Measurements from ENCODE around the gene TOMM70. TPM values are rescaled to one million over a fixed set of nuclear protein-coding genes. Genes with fewer than 3 reads are reported as not detected.
"Not testable (repeated sequence)": the region's sequence is repeated elsewhere in the genome, so short reads cannot be mapped to it uniquely, and the experiment has no call there.

The TOMM70 gene
- total RNA-seq, 1 donor from 2014 or later, result 36.3 TPM

DNA sequence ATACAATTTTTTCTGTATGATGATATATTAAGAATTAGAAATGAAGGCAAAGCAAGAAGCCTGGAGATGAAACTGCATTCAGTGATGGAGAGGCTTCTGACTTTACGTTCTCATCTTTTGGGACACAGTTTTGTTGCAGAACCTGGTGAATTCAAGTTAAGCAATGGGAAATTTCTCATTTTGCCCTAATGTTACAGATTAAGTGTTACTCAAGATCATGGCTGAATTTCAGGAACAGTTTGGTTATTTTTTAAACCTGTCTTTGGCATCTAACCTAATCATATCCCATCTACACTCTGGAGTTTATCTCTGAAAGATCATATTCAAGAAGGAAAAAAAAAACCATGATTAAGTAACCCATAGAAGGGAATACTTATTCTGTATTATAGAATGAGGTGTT lies 60.4 kb downstream of the TOMM70 start:
- TF ChIP-seq, protein P1, sequence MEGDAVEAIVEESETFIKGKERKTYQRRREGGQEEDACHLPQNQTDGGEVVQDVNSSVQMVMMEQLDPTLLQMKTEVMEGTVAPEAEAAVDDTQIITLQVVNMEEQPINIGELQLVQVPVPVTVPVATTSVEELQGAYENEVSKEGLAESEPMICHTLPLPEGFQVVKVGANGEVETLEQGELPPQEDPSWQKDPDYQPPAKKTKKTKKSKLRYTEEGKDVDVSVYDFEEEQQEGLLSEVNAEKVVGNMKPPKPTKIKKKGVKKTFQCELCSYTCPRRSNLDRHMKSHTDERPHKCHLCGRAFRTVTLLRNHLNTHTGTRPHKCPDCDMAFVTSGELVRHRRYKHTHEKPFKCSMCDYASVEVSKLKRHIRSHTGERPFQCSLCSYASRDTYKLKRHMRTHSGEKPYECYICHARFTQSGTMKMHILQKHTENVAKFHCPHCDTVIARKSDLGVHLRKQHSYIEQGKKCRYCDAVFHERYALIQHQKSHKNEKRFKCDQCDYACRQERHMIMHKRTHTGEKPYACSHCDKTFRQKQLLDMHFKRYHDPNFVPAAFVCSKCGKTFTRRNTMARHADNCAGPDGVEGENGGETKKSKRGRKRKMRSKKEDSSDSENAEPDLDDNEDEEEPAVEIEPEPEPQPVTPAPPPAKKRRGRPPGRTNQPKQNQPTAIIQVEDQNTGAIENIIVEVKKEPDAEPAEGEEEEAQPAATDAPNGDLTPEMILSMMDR (IDR thresholded peaks at IDR 0.05), result no peak
- DNase-seq (ENCODE audit: extremely low spot score, unreplicated experiment), result no peak
- H3K4me1 Mint-ChIP-seq (ENCODE audit: unreplicated experiment), result peaks cover 8% of the 10 kb centered on the region
- no peaks in the 10 kb centered on the region for H3K27me3 Mint-ChIP-seq (ENCODE audit: unreplicated experiment)
- peaks cover 44% of the 10 kb centered on the region for H3K36me3 Mint-ChIP-seq (ENCODE audit: unreplicated experiment)
- H3K4me3 Mint-ChIP-seq (ENCODE audit: unreplicated experiment), result no peak overlapping the region
- no peak overlapping the region for H3K27ac Mint-ChIP-seq (ENCODE audit: unreplicated experiment)
- H3K9me3 Mint-ChIP-seq (ENCODE audit: unreplicated experiment), result peaks cover 6% of the 10 kb centered on the region

DNA sequence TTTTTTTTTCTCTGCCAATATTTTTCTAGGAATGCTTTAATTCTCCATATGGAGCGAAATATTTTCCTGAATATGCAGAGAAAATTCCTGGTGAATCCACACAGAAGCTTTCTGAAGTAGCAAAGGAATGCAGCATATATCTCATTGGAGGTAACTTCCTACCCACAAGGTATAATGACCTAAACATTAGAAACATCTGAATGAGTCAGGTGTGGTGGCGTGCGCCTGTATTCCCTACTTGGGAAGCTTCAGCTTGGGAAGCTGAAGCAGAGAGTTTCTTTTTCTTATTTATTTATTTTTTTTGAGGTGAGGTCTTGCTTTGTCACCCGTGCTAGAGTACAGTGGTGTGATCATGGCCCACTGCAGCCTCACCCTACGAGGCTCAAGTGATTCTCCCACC lies 61.1 kb downstream of the TOMM70 start:
- Mint-ChIP-seq H3K4me1 (ENCODE audit: unreplicated experiment) (peaks cover 15% of the 10 kb centered on the region), H3K4me3 (ENCODE audit: unreplicated experiment) (no peak overlapping the region), H3K9me3 (ENCODE audit: unreplicated experiment) (peaks cover 6% of the 10 kb centered on the region), H3K36me3 (ENCODE audit: unreplicated experiment) (peaks cover 40% of the 10 kb centered on the region), H3K27ac (ENCODE audit: unreplicated experiment) (no peak overlapping the region), H3K27me3 (ENCODE audit: unreplicated experiment) (no peaks in the 10 kb centered on the region)
- DNase-seq (ENCODE audit: extremely low spot score, unreplicated experiment), result no peak
- TF ChIP-seq, protein P1 (IDR thresholded peaks at IDR 0.05), result no peak

DNA sequence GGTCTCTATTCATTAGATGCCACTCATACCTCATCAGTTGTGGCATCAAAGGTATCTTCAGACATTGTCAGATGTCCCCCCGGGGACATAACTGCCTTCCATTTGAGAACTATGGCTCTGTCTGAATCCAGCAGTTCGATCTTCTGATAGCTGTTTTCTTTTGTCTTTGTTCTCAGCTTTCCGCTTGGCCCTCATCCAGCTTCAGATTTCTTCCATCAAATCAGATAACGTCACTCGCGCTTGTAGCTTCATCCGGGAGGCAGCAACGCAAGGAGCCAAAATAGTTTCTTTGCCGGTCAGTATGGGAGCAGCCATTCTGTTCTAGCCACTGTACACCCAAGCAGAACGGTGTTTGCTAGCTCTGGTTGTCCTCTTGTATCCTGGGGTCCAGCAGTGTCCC lies 62.0 kb downstream of the TOMM70 start:
- Mint-ChIP-seq H3K27ac (ENCODE audit: unreplicated experiment) (no peak overlapping the region), H3K9me3 (ENCODE audit: unreplicated experiment) (peaks cover 6% of the 10 kb centered on the region)
- no peak for DNase-seq (ENCODE audit: extremely low spot score, unreplicated experiment)

DNA sequence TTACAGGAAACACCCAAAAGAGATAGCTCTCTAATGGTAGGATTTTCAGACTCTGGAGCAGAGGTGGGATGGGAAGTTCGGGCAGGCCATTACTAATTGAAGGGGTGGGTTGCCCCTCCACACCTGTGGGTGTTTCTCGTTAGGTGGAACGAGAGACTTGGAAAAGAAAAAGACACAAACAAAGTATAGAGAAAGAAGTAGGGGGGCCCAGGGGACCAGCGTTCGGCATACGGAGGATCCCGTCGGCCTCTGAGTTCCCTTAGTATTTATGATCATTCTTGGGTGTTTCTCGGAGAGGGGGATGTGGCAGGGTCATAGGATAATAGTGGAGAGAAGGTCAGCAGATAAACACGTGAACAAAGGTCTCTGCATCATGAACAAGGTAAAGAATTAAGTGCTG lies 64.7 kb downstream of the TOMM70 start:
- H3K9me3 Mint-ChIP-seq (ENCODE audit: unreplicated experiment); H3K4me3 Mint-ChIP-seq (ENCODE audit: unreplicated experiment); DNase-seq (ENCODE audit: extremely low spot score, unreplicated experiment); H3K27me3 Mint-ChIP-seq (ENCODE audit: unreplicated experiment): not testable (repeated sequence)
- peaks cover 16% of the 10 kb centered on the region for H3K36me3 Mint-ChIP-seq (ENCODE audit: unreplicated experiment)
- H3K27ac Mint-ChIP-seq (ENCODE audit: unreplicated experiment), result peak overlapping the region; percentile 29
- H3K4me1 Mint-ChIP-seq (ENCODE audit: unreplicated experiment), result peaks cover 19% of the 10 kb centered on the region

More for the DNA sequence above, 62.0 kb downstream of the TOMM70 start:
- no peak overlapping the region for H3K4me3 Mint-ChIP-seq (ENCODE audit: unreplicated experiment)
- TF ChIP-seq, protein P1 (IDR thresholded peaks at IDR 0.05), result no peak
- no peaks in the 10 kb centered on the region for H3K27me3 Mint-ChIP-seq (ENCODE audit: unreplicated experiment)
- peaks cover 35% of the 10 kb centered on the region for H3K36me3 Mint-ChIP-seq (ENCODE audit: unreplicated experiment)
- H3K4me1 Mint-ChIP-seq (ENCODE audit: unreplicated experiment), result peaks cover 18% of the 10 kb centered on the region

DNA sequence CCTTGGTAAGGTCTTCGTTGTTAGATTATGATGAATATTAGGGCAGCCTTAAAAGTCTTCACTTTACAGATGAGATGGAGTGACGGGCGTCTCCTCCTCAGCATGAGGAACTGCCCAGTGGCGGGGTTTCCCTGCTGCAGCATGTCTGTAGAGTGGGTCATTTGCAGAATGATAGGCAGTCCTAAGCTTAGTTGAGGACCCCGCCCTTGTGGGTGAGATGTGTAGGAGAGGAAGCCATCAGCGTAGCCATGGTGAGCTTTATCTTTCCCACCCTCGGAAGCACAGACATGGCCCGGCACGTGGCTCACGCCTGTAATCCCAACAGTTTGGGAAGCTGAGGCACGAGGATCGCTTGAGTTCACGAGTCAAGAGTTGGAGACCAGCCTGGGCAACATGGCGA lies 65.5 kb downstream of the TOMM70 start:
- H3K27ac Mint-ChIP-seq (ENCODE audit: unreplicated experiment), result peak overlapping the region; percentile 94
- peaks cover 19% of the 10 kb centered on the region for H3K4me1 Mint-ChIP-seq (ENCODE audit: unreplicated experiment)
- TF ChIP-seq, protein P1 (IDR thresholded peaks at IDR 0.05), result no peak
- H3K9me3 Mint-ChIP-seq (ENCODE audit: unreplicated experiment), result no peaks in the 10 kb centered on the region
- H3K27me3 Mint-ChIP-seq (ENCODE audit: unreplicated experiment), result no peaks in the 10 kb centered on the region
- peaks cover 9% of the 10 kb centered on the region for H3K36me3 Mint-ChIP-seq (ENCODE audit: unreplicated experiment)
- DNase-seq (ENCODE audit: extremely low spot score, unreplicated experiment), result no peak
- peak overlapping the region; percentile 80 for H3K4me3 Mint-ChIP-seq (ENCODE audit: unreplicated experiment)

Measured in osteocyte (in vitro differentiated cells).